Measurements from ENCODE around the gene LPP. TPM values are rescaled to one million over a fixed set of nuclear protein-coding genes. Genes with fewer than 3 reads are reported as not detected.
A peak's percentile ranks its signal among the peaks of the same experiment; 100 is the strongest.

Gene LPP
- total RNA-seq, 4 donors from 2014 or later, result 56.0 to 65.7 (median 58.1) TPM

GRCh38 chr3:188761964-188762363, 608.0 kb downstream of the LPP start:
- no peak for TF ChIP-seq POLR2A (IDR thresholded peaks at IDR 0.05)
- TF ChIP-seq CTCF (IDR thresholded peaks at IDR 0.05 in 4 of 5, conservative IDR thresholded peaks at IDR 0.05 in 1 of 5), result no peak
- no peaks in the 10 kb centered on the region for H3K36me3 ChIP-seq
- no peak overlapping the region for H3K4me3 ChIP-seq
- DNase-seq (no peak), ATAC-seq (no peak)
- peak overlapping the region; percentile 18 to 50 (median 22) for H3K27ac ChIP-seq
- H3K27me3 ChIP-seq, result no peaks in the 10 kb centered on the region
- H3K9me3 ChIP-seq, result no peaks in the 10 kb centered on the region
- intact Hi-C loops (cut with DNase I; ENCODE audit: low total_unique reads) (no loop called here), in situ Hi-C loops (cut with MboI; ENCODE audit: low sequenced_read_pairs in 4 of 4) (no loop called here)
- H3K4me1 ChIP-seq, result peaks cover 37 to 47% of the 10 kb centered on the region in 2 donors

GRCh38 chr3:188764609-188765008, 610.7 kb downstream of the LPP start:
- Histone ChIP-seq H3K36me3 (no peaks in the 10 kb centered on the region), H3K4me1 (peaks cover 37 to 45% of the 10 kb centered on the region in 2 donors)
- ATAC-seq, result no peak

GRCh38 chr3:188769831-188770230, 615.9 kb downstream of the LPP start:
- intact Hi-C loops (cut with DNase I; ENCODE audit: low total_unique reads), result no loop called here

More at GRCh38 chr3:188764609-188765008, 610.7 kb downstream of the LPP start:
- no peak for DNase-seq
- Histone ChIP-seq H3K4me3 (no peak overlapping the region), H3K9me3 (no peaks in the 10 kb centered on the region), H3K27me3 (no peaks in the 10 kb centered on the region), H3K27ac (peak overlapping the region in 1 of 4 donors; percentile 31)
- no peak for TF ChIP-seq POLR2A (IDR thresholded peaks at IDR 0.05)
- no peak for TF ChIP-seq CTCF (IDR thresholded peaks at IDR 0.05 in 4 of 5, conservative IDR thresholded peaks at IDR 0.05 in 1 of 5)
- intact Hi-C loops (cut with DNase I; ENCODE audit: low total_unique reads), result no loop called here
- in situ Hi-C loops (cut with MboI; ENCODE audit: low sequenced_read_pairs in 4 of 4), result no loop called here

GRCh38 chr3:188772886-188773285, 618.9 kb downstream of the LPP start:
- Histone ChIP-seq H3K9me3 (no peaks in the 10 kb centered on the region), H3K36me3 (no peaks in the 10 kb centered on the region), H3K4me1 (peaks cover 13 to 20% of the 10 kb centered on the region in 2 donors), H3K27me3 (no peaks in the 10 kb centered on the region), H3K4me3 (no peak overlapping the region), H3K27ac (no peak overlapping the region)
- TF ChIP-seq POLR2A (IDR thresholded peaks at IDR 0.05), result no peak
- no peak for TF ChIP-seq CTCF (IDR thresholded peaks at IDR 0.05 in 4 of 5, conservative IDR thresholded peaks at IDR 0.05 in 1 of 5)
- ATAC-seq (peak in 1 of 2 donors; percentile 56), DNase-seq (no peak)
- intact Hi-C loops (cut with DNase I; ENCODE audit: low total_unique reads) (no loop called here), in situ Hi-C loops (cut with MboI; ENCODE audit: low sequenced_read_pairs in 4 of 4) (no loop called here)

More at GRCh38 chr3:188769831-188770230, 615.9 kb downstream of the LPP start:
- ATAC-seq (no peak), DNase-seq (no peak)
- no peak for TF ChIP-seq POLR2A (IDR thresholded peaks at IDR 0.05)
- TF ChIP-seq CTCF (IDR thresholded peaks at IDR 0.05 in 4 of 5, conservative IDR thresholded peaks at IDR 0.05 in 1 of 5), result no peak
- Histone ChIP-seq H3K36me3 (no peaks in the 10 kb centered on the region), H3K27me3 (no peaks in the 10 kb centered on the region), H3K4me1 (peaks cover 20% of the 10 kb centered on the region in 2 donors), H3K9me3 (no peaks in the 10 kb centered on the region), H3K4me3 (no peak overlapping the region), H3K27ac (no peak overlapping the region)
- in situ Hi-C loops (cut with MboI; ENCODE audit: low sequenced_read_pairs in 4 of 4), result no loop called here

GRCh38 chr3:188775412-188775811, 621.5 kb downstream of the LPP start:
- no peak for ATAC-seq
- Histone ChIP-seq H3K36me3 (no peaks in the 10 kb centered on the region), H3K4me3 (no peak overlapping the region), H3K27ac (no peak overlapping the region), H3K9me3 (no peaks in the 10 kb centered on the region), H3K27me3 (no peaks in the 10 kb centered on the region), H3K4me1 (peaks cover 20 to 30% of the 10 kb centered on the region in 2 donors)
- no peak for TF ChIP-seq CTCF (IDR thresholded peaks at IDR 0.05 in 4 of 5, conservative IDR thresholded peaks at IDR 0.05 in 1 of 5)
- TF ChIP-seq POLR2A (IDR thresholded peaks at IDR 0.05), result no peak
- no peak for DNase-seq
- in situ Hi-C loops (cut with MboI; ENCODE audit: low sequenced_read_pairs in 4 of 4), result loop anchor here in 1 of 4 donors (25.0 kb wide), 1 partner anchor 1038 kb away; the partner anchor contains the start of gene BCL6
- intact Hi-C loops (cut with DNase I; ENCODE audit: low total_unique reads), result no loop called here

Data from gastrocnemius medialis (tissue), 4 donors.